Endometrial microvascular endothelial cells (primary cell): Measurements from ENCODE around the gene PET100. TPM values are rescaled to one million over a fixed set of nuclear protein-coding genes. Genes with fewer than 3 reads are reported as not detected.
"Not testable (repeated sequence)": the region's sequence is repeated elsewhere in the genome, so short reads cannot be mapped to it uniquely, and the experiment has no call there.

Experiments
- in situ Hi-C: cut with HindIII; loops from 2 replicates; pipeline ENCODE4 v1.10.0; 2017; ENCODE audit warnings: low sequenced_read_pairs, low pct_unique_long_range_greater_than_20kb; ENCODE audit errors: inconsistent ontology term
- total RNA-seq: library from RNA; depleted of rRNA; stranded (reverse); fragments of >200 nt; gene quantifications from one replicate; pipeline ENCODE4 v1.2.3, GENCODE V29; 2015; ENCODE audit errors: inconsistent ontology term

Gene PET100
- total RNA-seq, 1 donor from 2014 or later, result 16.0 TPM

DNA sequence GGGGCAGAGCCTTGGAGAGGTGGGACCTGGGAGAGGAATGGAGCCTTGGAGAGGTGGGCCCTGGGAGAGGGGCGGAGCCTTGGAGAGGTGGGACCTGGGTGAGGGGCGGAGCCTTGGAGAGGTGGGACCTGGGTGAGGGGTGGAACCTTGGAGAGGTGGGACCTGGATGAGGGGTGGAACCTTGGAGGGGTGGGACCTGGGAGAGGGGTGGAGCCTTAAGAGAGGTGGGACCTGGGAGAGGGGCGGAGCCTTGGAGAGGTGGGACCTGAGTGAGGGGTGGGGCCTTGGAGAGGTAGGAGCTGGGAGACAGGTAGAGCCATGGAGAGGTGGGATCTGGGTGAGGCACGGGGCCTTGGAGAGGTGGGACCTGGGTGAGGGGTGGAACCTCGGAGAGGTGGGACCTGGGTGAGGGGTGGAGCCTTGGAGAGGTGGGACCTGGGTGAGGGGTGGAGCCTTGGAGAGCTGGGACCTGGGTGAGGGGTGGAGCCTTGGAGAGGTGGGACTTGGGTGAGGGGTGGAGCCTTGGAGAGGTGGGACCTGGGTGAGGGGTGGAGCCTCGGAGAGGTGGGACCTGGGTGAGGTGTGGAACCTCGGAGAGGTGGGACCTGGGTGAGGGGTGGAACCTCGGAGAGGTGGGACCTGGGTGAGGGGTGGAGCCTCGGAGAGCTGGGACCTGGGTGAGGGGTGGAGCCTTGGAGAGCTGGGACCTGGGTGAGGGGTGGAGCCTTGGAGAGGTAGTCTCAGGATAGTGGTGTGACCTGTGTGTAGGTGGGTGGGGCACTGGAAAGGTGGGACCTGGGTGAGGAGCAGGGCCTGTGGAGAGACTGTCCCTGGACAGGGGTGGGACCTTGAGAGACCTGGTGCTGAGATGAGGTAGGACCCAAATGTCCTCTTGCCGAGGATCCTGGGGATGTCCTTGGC is 14.3 kb downstream of the PET100 start:
- in situ Hi-C loops, result not testable (repeated sequence)

DNA sequence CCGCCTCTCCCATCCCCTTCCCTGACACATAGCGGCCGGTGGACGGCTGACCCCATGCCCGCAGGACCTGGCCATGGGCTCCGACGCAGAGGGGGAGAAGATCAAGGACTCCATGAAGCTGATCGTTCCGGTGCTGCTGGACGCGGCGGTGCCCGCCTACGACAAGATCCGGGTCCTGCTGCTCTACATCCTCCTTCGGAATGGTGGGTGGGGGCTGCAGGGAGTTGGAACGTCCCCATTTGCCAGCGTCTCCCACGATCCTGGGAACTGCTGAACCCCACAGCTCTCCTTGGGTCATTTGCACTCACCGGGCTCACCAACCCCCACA is 14.9 kb downstream of the PET100 start:
- in situ Hi-C loops, result no loop called here

DNA sequence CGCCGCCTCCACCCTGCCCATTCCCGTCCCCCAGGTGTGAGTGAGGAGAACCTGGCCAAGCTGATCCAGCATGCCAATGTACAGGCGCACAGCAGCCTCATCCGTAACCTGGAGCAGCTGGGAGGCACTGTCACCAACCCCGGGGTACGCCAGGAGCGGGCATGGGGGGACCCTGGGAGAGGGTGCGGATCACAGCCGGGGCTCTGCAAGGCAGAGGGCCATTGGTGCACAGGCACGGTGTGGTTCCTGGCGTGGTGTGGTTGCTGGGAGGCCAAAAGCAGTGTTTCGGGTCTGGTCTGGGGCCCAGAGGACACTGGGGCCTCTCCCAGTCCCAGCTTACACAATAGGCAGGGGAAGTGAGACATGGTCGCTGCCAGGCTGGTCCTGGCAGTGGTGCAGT is 15.6 kb downstream of the PET100 start:
- in situ Hi-C loops, result no loop called here

DNA sequence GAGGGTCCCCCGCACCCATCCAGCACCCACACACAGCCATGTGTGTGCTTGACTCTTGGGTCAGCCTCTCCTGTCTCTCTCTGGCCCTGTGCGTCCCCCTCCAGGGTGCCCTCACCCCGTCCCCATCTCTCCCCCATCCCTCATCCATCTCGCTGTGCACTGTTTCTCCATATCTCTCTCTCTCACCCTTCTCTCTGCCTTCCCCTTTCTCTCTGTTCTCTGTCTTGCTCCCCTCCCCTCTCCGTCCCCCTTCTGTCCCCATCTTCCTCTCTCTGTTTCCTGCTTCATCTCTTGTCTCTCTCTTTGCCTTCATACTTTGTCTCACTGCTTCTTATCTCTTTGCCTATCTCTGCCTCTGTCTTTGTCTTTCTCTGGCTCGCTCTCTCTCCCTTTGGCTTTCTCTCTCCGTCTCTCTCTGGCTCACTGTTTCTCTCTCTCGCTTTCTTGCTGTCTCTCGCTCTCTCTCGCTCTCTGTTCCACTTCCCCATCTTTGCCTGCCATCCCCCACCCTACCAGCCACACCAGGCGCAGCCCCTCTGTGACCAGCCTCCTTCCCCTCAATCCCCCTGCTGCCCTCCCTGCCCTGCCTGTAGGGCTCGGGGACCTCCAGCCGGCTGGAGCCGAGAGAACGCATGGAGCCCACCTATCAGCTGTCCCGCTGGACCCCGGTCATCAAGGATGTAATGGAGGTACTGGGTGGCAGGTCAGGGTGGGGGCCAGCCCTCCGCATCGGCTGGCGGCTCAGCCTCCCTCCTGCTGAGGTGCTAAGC is 16.2 kb downstream of the PET100 start:
- in situ Hi-C loops, result no loop called here

DNA sequence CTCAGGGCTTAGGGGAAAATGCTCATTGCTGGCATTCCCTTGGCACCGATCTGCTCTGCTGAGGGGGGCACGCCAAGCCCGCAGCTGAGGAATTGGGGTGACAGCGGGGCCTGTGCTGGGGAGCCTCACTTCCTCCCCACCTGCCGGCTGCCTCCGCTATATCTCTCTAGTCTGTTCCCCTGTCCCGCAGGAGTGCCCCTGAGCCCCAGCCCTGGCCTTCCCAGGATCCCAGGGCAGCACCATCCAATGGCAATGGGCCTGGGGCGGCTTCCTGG is 16.8 kb downstream of the PET100 start:
- in situ Hi-C loops, result no loop called here

DNA sequence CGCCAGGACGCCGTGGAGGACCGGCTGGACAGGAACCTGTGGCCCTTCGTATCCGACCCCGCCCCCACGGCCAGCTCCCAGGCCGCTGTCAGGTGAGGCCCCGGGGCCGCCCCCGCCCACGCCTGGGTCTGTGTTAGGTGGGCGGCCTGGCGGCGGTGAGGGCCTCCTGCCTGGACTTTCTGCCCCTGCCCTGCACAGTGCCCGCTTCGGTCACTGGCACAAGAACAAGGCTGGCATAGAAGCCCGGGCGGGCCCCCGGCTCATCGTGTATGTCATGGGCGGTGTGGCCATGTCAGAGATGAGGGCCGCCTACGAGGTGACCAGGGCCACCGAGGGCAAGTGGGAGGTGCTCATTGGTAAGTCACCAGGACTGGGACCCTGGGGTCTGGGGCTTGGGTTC is 17.6 kb downstream of the PET100 start:
- in situ Hi-C loops, result no loop called here

DNA sequence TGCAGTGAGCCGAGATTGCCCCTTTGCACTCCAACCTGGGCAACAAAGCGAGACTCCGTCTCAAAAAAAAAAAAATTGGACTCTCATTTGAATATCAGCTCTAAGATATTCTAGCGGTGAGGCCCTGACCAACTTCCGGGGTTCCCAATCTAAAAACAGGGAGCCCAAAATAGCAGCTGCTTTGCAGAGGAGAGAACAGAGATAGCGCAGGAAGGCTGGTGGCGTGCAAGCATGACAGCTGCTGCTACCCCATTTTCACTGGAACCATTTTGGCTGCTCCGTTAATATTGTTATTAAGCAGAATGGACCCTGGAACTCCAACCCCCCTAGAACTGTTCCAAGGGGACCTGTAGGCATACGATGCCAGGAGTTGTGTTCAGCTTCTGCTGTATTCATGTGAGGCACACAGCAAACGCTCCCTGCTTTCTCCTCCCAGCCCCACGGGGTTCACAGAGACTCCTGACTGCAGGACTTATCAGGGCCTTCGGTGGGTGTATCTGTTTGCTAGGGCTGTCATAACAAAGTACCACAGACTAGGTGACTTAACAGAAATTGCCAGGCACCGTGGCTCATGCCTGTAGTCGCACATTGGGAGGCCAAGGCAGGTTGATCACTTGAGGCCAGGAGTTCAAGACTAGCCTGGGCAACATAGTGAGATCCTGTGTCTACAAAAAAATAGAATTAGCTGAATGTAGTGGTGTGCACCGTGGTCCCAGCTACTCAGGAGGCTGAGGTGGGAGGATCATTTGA is 18.8 kb downstream of the PET100 start:
- in situ Hi-C loops, result no loop called here

DNA sequence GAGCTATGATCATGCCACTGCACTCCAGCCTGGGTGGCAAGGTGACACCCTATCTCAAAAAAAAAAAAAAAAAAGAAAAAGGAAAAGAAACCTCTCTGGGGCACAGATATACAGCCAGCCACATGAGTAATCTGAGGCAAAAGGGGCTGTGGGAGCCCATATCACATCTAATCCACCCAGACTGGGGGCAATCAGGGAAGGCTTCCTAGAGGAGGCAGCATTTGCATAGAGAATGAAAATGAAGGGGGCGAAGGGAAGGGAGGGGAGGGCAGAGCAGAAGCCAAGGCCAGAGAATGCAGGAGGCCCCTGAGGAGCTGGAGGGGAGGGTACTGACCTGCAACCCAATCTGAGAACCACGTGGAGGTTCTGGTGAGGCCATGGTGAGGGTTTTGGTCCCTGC is 20.6 kb downstream of the PET100 start:
- in situ Hi-C loops, result no loop called here

DNA sequence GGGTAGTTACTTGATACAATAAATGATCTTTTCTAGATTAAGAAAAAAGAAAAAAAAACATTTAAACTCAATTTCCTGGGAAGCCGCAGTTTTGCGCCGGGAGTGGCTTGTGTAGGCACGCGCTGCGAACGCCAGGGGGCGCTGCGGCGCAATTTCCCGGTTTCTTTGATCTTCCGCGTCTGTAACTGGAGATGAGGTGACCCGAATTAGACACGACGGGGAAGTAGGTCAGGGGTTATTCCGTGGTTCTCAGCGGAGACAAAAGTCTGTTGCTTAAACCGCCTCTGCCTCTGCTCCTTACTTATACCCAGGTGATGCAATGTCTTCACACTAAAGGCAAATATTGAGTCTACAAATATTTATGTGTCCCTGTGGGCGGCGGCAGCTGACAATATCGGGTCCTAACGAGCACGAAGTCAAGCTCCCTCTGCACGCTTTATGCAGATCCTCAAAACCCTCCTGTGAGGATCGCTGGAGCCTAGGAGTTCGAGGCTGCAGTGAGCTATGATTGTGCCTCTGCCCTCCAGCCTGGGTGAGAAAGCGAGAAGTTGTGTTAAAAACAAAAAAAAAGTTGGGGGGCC is 22.6 kb downstream of the PET100 start:
- in situ Hi-C loops, result no loop called here

DNA sequence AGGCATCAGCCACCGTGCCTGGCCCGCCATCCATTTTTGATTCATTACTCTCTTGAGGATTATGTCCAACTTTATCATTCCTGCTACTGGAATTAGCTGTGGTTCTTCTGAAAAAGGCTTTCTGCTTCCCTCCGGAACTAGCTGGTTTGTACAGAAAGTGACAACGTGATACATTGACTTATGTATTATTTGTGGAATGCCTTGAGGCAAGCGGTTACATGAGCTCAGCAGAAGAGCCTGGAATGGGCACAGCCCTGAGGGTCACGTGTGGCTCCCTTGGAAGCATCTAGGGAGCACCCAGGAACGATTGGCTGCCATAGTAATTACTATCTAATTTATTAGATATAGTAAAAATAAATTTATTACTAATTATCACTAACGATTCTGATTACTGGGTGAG is 24.8 kb downstream of the PET100 start:
- in situ Hi-C loops, result no loop called here

DNA sequence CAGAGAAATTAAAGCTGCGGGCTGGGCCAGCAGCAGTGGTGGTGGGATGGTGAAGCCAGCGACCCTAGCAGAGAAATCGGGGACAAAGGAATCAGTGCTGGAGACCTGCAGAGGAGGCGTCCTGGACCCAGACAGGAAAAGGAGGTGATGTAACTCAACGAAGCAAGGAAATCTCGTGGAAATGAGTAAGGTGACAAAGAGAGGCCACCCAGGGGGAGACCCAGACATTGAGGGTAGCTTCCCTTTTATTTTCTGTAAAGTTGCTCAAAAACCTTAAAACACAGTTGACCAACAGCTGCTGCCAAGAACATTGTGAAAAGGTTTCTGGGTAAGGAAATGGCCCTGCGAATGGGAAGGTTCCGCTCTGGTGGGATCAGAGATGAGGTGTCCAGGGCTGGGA is 26.0 kb downstream of the PET100 start:
- in situ Hi-C loops, result no loop called here

DNA sequence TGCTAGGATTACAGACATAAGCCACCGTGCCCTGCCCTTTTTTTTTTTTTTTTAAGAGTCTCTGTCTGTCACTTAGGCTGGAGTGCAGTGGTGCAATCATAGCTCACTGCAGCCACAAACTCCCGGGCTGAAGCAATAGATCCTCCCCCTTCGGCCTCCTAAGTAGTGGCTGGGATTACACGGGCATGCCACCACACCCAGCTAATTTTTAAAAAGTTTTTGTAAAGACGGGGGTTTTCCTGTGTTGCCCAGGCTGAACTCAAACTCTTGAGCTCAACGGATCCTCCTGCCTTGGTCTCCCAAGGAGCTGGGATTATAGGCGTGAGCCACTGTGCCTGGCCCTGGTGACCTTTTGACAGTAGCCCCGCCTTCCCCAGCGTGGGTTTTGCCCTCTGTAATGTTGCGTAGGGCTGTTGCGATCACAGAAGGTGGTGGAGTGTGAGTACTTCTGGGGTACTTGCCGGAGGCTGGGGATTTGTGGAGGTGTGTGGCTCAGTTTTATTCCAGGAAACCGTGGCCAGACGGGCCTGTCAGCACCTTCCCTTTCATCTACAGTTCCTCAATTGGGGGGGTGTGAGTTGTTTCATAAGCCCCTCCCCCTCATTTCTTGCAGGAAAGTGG is 27.6 kb downstream of the PET100 start:
- in situ Hi-C loops, result no loop called here

DNA sequence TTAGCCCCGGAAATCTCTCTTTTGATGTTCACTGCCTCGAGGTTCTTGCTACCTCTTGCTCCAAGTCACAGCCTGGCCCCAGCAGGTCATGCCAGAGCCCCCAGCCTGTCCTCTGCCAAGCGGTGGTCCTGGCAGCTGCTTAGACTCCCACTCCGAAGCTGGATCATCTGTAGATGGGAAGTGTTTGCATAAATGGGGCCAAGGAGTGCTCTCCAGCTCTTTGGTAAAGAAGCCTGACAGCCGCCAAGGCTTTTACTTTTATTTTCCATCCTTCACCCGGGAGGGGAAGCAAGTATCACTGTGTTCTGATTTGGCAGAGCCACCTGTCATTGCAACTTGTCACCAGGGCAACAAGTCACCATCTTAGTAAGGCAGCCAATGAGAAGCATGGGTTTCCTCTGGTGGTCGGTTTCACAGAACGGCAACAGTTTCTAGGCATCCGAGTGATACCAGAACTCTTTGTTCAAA is 28.7 kb downstream of the PET100 start:
- in situ Hi-C loops, result no loop called here

DNA sequence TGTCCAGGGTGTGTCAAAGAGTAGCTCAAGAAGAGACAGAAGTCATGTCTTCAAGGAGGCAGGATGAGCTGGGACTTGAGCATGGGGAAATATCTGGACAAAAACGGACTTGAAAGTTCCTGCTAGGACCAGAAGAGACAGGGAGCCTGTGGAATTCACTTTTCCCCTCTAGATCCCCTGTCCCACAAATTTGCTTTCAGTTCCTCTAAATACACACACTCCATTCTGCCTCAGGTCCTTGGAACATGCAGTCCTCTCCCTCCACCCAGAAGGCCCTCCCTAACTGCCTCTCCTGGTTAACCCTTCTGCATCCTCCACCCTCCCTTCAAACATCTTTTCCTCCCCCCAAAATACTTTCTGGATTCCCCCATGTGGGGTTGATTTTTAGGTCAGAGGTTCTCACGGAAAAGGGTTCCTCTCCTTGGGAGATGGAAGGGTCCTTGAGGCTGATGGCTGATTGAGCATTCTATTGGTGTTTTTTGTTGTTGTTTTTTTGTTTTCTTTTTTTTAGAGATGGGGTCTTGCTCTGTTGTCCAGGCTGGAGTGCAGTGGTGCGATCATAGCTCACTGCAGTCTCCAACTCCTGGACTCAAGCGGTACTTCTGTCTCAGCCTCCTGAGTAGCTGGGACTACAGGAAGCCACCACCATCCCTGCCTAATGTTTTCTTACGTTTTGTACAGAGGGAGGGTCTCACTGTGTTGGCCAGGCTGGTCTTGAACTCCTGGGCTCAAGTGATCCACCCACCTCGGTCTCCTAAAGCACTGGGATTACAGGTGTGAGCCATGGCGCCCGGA is 32.3 kb downstream of the PET100 start:
- in situ Hi-C loops, result no loop called here

DNA sequence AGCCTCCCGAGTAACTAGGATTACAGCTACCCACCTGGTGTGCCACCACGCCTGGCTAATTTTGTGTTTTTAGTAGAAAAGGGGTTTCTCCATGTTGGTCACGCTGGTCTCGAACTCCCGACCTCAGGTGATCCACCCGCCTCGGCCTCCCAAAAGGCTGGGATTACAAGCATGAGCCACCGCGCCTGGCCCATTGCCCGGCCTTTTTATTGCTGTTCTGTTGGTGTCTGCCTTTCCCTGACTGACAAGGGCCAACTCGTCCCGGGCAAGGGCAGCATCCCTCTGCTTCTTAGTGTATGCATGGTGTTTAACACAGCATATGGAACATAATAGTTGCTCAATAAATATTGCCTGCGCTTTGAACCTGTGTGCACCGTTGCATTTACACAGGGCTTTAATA is 33.1 kb downstream of the PET100 start:
- in situ Hi-C loops, result no loop called here

DNA sequence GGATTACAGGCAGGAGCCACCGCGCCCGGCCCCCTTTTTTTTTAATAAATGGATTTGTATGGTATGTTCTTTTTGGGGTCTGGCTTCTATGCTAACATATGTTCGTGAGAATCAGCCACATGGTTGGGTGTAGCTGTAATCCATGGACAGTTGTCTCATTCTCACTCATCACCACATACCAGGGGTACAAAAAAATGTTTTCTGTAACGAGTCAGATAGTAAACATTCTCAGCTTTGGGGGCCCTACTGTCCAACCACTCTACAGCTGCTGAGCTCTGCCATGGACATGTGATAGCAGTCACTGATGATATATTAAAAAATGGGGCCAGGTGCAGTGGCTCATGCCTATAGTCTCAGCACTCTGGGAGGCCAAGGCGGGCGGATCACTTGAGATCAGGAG is 34.1 kb downstream of the PET100 start:
- in situ Hi-C loops, result no loop called here

DNA sequence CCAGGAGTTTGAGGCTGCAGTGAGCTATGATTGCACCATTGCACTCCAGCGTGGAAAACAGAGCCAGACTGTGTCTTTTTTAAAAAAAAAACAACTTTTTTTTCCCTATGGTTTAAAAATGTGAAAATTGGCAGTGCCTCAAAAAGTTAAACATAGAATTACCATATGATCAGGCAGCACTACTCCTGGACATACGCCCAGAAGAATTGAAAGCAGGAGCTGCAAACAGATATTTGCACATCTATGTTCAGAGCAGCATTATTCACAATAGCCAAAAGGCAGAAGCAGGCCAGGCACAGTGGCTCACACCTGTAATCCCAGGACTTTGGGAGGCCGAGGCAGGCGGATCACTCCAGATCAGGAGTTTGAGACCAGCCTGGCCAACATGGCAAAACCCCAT is 35.5 kb downstream of the PET100 start:
- in situ Hi-C loops, result no loop called here

DNA sequence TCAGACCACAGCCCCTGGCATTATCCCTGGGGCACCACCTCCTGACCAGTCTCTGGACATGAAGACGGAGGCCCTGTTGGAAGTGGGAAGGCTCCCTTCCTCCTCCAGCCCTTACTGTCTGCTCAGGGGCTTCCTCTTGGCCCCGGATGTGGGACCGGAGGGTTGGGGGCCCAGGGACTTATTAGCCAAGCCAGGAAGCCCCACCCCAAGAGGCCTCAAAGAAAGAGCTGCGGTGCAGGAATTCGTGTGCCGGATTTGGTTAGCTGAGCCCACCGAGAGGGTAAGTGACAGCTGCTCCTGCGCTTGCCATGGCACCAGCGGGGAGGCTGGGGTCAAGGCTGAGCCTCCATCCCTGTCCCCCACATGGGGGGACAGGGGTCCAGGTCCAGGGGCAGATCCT is 39.2 kb downstream of the PET100 start, which contains the start of gene RETN:
RETN (plus strand) TSS at position 208 of the 400 bp plus-strand sequence. CDS start 278 bp downstream, outside the sequence.
- in situ Hi-C loops, result no loop called here
